ENCODE data around the gene DPP4.

The DPP4 gene

GRCh38 chr2:161947406-161947805 is 126.6 kb downstream of the DPP4 start:
- DNase-seq, result no peak

GRCh38 chr2:161946489-161947107 is 127.4 kb downstream of the DPP4 start:
- peak; percentile 45 for DNase-seq

GRCh38 chr2:161943011-161943410 is 131.0 kb downstream of the DPP4 start:
- no peak for DNase-seq
